ENCODE results near the gene DTNA.
A peak's percentile ranks its signal among the peaks of the same experiment; 100 is the strongest.

The DTNA gene

DNA sequence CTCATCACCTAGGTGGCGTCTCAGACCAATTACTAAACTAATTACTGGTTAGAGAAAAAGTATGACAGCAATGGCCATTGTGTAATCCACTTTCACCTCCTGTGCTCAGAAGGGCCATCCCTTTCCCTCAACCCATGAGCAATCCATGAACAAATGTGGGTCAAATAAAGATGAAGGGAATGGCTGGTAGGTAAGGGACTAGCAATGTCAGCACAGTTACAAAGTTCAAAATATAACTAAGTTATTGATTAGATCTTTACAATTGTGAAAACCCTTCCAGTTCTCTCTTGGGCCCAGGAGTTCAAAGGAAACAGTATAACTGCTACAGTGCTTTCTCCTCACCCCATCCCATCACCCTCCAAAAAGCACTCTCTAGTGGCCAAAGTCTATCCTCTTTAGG, 98.3 kb downstream of the DTNA start:
- Histone ChIP-seq H3K4me1 (ENCODE audit: low read length) (no peaks in the 10 kb centered on the region), H4K20me1 (ENCODE audit: insufficient read depth, low read length) (no peaks in the 10 kb centered on the region), H3K36me3 (replicated peaks; ENCODE audit: insufficient read depth, low read length) (no peaks in the 10 kb centered on the region), H3K27me3 (replicated peaks; ENCODE audit: insufficient read depth, low read length) (no peaks in the 10 kb centered on the region), H3F3A (ENCODE audit: insufficient read depth, low read length) (no peaks in the 10 kb centered on the region), H3K4me3 (ENCODE audit: low read length) (no peak overlapping the region), H3K9ac (ENCODE audit: low read length) (no peak overlapping the region), H2AFZ (ENCODE audit: low read length) (no peak overlapping the region), H3K4me2 (ENCODE audit: low read depth, low read length) (no peak overlapping the region), H3K9me3 (replicated peaks; ENCODE audit: insufficient read depth, low read length) (no peaks in the 10 kb centered on the region), H3K9me2 (replicated peaks; ENCODE audit: insufficient read depth, low read length) (no peaks in the 10 kb centered on the region), H3K27ac (ENCODE audit: low read length) (no peak overlapping the region), H3K79me2 (ENCODE audit: low read length) (no peaks in the 10 kb centered on the region)
- no peak for DNase-seq
- TF ChIP-seq EZH2phosphoT487 (IDR thresholded peaks at IDR 0.05; ENCODE audit: low read length) = no peak
- TF ChIP-seq EZH2 (optimal IDR thresholded peaks at IDR 0.05; ENCODE audit: low read depth, low read length) = no peak
- TF ChIP-seq, protein P1, sequence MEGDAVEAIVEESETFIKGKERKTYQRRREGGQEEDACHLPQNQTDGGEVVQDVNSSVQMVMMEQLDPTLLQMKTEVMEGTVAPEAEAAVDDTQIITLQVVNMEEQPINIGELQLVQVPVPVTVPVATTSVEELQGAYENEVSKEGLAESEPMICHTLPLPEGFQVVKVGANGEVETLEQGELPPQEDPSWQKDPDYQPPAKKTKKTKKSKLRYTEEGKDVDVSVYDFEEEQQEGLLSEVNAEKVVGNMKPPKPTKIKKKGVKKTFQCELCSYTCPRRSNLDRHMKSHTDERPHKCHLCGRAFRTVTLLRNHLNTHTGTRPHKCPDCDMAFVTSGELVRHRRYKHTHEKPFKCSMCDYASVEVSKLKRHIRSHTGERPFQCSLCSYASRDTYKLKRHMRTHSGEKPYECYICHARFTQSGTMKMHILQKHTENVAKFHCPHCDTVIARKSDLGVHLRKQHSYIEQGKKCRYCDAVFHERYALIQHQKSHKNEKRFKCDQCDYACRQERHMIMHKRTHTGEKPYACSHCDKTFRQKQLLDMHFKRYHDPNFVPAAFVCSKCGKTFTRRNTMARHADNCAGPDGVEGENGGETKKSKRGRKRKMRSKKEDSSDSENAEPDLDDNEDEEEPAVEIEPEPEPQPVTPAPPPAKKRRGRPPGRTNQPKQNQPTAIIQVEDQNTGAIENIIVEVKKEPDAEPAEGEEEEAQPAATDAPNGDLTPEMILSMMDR (IDR thresholded peaks at IDR 0.05; ENCODE audit: low read length) = no peak

DNA sequence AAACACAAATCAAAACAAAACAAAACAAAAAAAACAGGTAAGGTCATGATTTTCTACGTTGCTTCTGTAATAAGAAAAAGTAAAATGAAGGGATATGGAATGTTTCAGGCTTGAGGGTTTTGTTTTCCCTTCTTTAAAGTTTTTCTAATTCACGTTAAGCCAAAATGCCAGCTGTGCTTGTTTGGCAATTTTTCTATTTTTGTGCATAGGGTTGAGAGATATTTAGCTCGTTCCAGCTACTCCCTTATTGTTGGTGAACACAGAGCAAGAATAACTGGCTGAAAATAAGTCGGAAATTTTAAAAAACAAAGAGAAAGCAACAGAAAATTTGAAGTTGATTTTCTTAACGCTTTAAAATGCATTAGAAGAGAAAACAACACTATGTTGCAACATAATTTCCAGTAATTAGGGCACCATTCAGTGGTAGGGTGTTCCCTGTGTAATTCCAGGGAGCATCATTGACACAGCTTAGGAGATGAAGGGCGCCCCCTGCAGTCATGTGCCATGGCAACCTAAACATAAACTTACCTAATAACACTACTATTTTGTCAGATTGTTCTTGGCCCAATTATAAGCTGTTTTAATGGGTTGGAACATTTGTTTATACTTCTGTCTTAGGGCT, 99.5 kb downstream of the DTNA start:
- no peaks in the 10 kb centered on the region for H3K9me3 ChIP-seq (replicated peaks; ENCODE audit: insufficient read depth, low read length)
- H3F3A ChIP-seq (ENCODE audit: insufficient read depth, low read length) = no peaks in the 10 kb centered on the region
- no peak overlapping the region for H3K4me2 ChIP-seq (ENCODE audit: low read depth, low read length)
- no peak overlapping the region for H3K9ac ChIP-seq (ENCODE audit: low read length)
- H3K4me1 ChIP-seq (ENCODE audit: low read length) = no peaks in the 10 kb centered on the region
- no peak for DNase-seq
- no peaks in the 10 kb centered on the region for H3K36me3 ChIP-seq (replicated peaks; ENCODE audit: insufficient read depth, low read length)
- H2AFZ ChIP-seq (ENCODE audit: low read length) = no peak overlapping the region
- no peak overlapping the region for H3K27ac ChIP-seq (ENCODE audit: low read length)
- TF ChIP-seq, protein P1 (IDR thresholded peaks at IDR 0.05; ENCODE audit: low read length) = peak; percentile 48
- TF ChIP-seq EZH2phosphoT487 (IDR thresholded peaks at IDR 0.05; ENCODE audit: low read length) = no peak
- TF ChIP-seq EZH2 (optimal IDR thresholded peaks at IDR 0.05; ENCODE audit: low read depth, low read length) = no peak
- H4K20me1 ChIP-seq (ENCODE audit: insufficient read depth, low read length) = no peaks in the 10 kb centered on the region
- no peaks in the 10 kb centered on the region for H3K9me2 ChIP-seq (replicated peaks; ENCODE audit: insufficient read depth, low read length)
- H3K79me2 ChIP-seq (ENCODE audit: low read length) = no peaks in the 10 kb centered on the region
- H3K27me3 ChIP-seq (replicated peaks; ENCODE audit: insufficient read depth, low read length) = no peaks in the 10 kb centered on the region
- H3K4me3 ChIP-seq (ENCODE audit: low read length) = no peak overlapping the region

DNA sequence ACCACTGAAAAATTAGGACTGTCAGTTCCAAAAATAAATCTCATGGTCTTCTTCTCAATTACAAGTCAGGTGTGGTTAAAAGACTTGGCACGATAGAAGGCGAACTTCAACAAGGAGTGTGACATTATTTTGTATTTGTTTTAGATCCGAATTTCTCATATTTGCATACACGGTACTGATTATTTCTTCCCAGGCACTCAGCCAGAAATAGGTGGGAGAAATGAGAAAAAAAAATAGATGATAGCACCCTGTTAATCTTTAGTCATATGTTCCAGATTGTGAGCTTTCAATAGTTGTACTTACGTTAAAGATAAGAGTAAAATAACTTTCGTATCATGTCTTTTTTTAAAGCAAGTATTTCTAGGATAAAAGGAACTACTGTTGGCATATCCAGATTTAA, 106.1 kb downstream of the DTNA start:
- no peaks in the 10 kb centered on the region for H4K20me1 ChIP-seq (ENCODE audit: insufficient read depth, low read length)
- no peak overlapping the region for H3K9ac ChIP-seq (ENCODE audit: low read length)
- H3K36me3 ChIP-seq (replicated peaks; ENCODE audit: insufficient read depth, low read length) = no peaks in the 10 kb centered on the region
- no peak overlapping the region for H3K4me3 ChIP-seq (ENCODE audit: low read length)
- H2AFZ ChIP-seq (ENCODE audit: low read length) = no peak overlapping the region
- no peaks in the 10 kb centered on the region for H3K4me1 ChIP-seq (ENCODE audit: low read length)
- TF ChIP-seq, protein P1 (IDR thresholded peaks at IDR 0.05; ENCODE audit: low read length) = no peak
- no peak for TF ChIP-seq EZH2 (optimal IDR thresholded peaks at IDR 0.05; ENCODE audit: low read depth, low read length)
- no peaks in the 10 kb centered on the region for H3K27me3 ChIP-seq (replicated peaks; ENCODE audit: insufficient read depth, low read length)
- no peak for DNase-seq
- H3F3A ChIP-seq (ENCODE audit: insufficient read depth, low read length) = no peaks in the 10 kb centered on the region
- H3K9me3 ChIP-seq (replicated peaks; ENCODE audit: insufficient read depth, low read length) = no peaks in the 10 kb centered on the region
- no peaks in the 10 kb centered on the region for H3K79me2 ChIP-seq (ENCODE audit: low read length)
- H3K9me2 ChIP-seq (replicated peaks; ENCODE audit: insufficient read depth, low read length) = no peaks in the 10 kb centered on the region
- no peak overlapping the region for H3K4me2 ChIP-seq (ENCODE audit: low read depth, low read length)
- no peak overlapping the region for H3K27ac ChIP-seq (ENCODE audit: low read length)

Data from MM.1S (cell line).